MCF 10A (cell line): Measurements from ENCODE around the gene CLECL1. TPM values are rescaled to one million over a fixed set of nuclear protein-coding genes. Genes with fewer than 3 reads are reported as not detected.

ENCODE experiments used
- BruUV-seq: library from RNA; stranded (reverse); fragments of 400-500 nt; replicated peaks from 2 replicates; lab custom pipeline; 2021; lab: Mats Ljungman, UMichigan
- CTCF ChIA-PET: fragments of 300-600 bp; sonication (Branson Sonifier 250); formaldehyde crosslinking; extraction: SDS; loops from one replicate; lab custom pipeline; 2021; ENCODE audit warnings: antibody characterized with exemption, inconsistent platforms; lab: Yijun Ruan, JAX
- POLR2A ChIA-PET: fragments of 300-600, 350-650 bp; sonication (Branson Sonifier 250); formaldehyde crosslinking; extraction: SDS; loops from one replicate; lab custom pipeline; 2020; ENCODE audit warnings: antibody characterized with exemption, inconsistent platforms; lab: Yijun Ruan, JAX
- DNase-seq: peaks from one replicate; pipeline ENCODE4 v3.0.0-alpha.2; 2018; ENCODE audit not compliant: unreplicated experiment
- H3K27ac Mint-ChIP-seq: one replicate; pipeline ENCODE4 v1.8.0; 2022; ENCODE audit warnings: mild to moderate bottlenecking, low read depth, mixed read lengths; ENCODE audit not compliant: unreplicated experiment
- H3K27me3 Mint-ChIP-seq: one replicate; pipeline ENCODE4 v1.8.0; 2022; ENCODE audit warnings: mixed read lengths; ENCODE audit not compliant: insufficient read depth, unreplicated experiment
- H3K36me3 Mint-ChIP-seq: one replicate; pipeline ENCODE4 v1.8.0; 2022; ENCODE audit warnings: mild to moderate bottlenecking, moderate library complexity, mixed read lengths; ENCODE audit not compliant: insufficient read depth, unreplicated experiment
- H3K4me1 Mint-ChIP-seq: one replicate; pipeline ENCODE4 v1.8.0; 2022; ENCODE audit warnings: mixed read lengths; ENCODE audit not compliant: insufficient read depth, unreplicated experiment
- H3K4me3 Mint-ChIP-seq: one replicate; pipeline ENCODE4 v1.8.0; 2022; ENCODE audit warnings: mild to moderate bottlenecking, moderate library complexity, mixed read lengths; ENCODE audit not compliant: unreplicated experiment
- H3K9me3 Mint-ChIP-seq: one replicate; pipeline ENCODE4 v1.8.0; 2022; ENCODE audit warnings: mixed read lengths; ENCODE audit not compliant: unreplicated experiment
- CTCF ChIP-seq: fragments of 200-600 bp; IDR thresholded peaks from one replicate; pipeline ENCODE4 v1.8.0; 2022; ENCODE audit warnings: antibody characterized with exemption, mild to moderate bottlenecking; ENCODE audit not compliant: unreplicated experiment
- intact Hi-C: fragments of 100-400 bp; cut with micrococcal nuclease; formaldehyde crosslinking; loops from 2 replicates; pipeline ENCODE4 v1.14.1; 2022
- total RNA-seq: library from RNA; stranded (reverse); gene quantifications from 2 replicates; pipeline ENCODE4 v1.2.3, GENCODE V29; 2022

Gene CLECL1
- total RNA-seq, 1 experiment from 2014 or later: not detected

- TF ChIP-seq CTCF: no peak
- no peaks in the 10 kb centered on the region for H3K9me3 Mint-ChIP-seq
- H3K27ac Mint-ChIP-seq: no peak overlapping the region
- ChIA-PET POLR2A (interaction anchor here (0.6 to 0.7 kb wide), 2 partner anchors 352 to 732 kb away, joined by 3 read pairs; no protein-coding TSS in a partner anchor), CTCF (interaction anchor here (0.6 kb wide), 2 partner anchors 8 to 30 kb away, joined by 3 read pairs; no protein-coding TSS in a partner anchor)
- H3K4me3 Mint-ChIP-seq: no peak overlapping the region
- DNase-seq: peak; percentile 5
- no peaks in the 10 kb centered on the region for H3K36me3 Mint-ChIP-seq
- peaks cover 19% of the 10 kb centered on the region for H3K4me1 Mint-ChIP-seq
- intact Hi-C loops: no loop called here
- H3K27me3 Mint-ChIP-seq: no peaks in the 10 kb centered on the region
- BruUV-seq: no TSS peak
Observed at GRCh38 chr12:9674226-9674590, 58.7 kb downstream of the CLECL1 start.

- ChIA-PET CTCF (interaction anchor here (0.6 to 1.6 kb wide), 3 partner anchors 9 to 39 kb away, joined by 3 to 7 read pairs (median 3); no protein-coding TSS in a partner anchor), POLR2A (interaction anchor here (0.7 kb wide), 1 partner anchor 731 kb away, joined by 3 read pairs; no protein-coding TSS in a partner anchor)
- peak; percentile 94 for DNase-seq
- peaks cover 19% of the 10 kb centered on the region for H3K4me1 Mint-ChIP-seq
- no TSS peak for BruUV-seq
- H3K9me3 Mint-ChIP-seq: no peaks in the 10 kb centered on the region
- no peak for TF ChIP-seq CTCF
- no peak overlapping the region for H3K27ac Mint-ChIP-seq
- intact Hi-C loops: no loop called here
- no peaks in the 10 kb centered on the region for H3K27me3 Mint-ChIP-seq
- H3K36me3 Mint-ChIP-seq: no peaks in the 10 kb centered on the region
- no peak overlapping the region for H3K4me3 Mint-ChIP-seq
Observed at GRCh38 chr12:9673404-9674225, 59.3 kb downstream of the CLECL1 start.

Other genes starting within 250 kb of the CLECL1 start
- not detected in 2 replicates for gene KLRB1, start 125.2 kb downstream of the CLECL1 start, total RNA-seq
- gene CLEC2D, start 63.4 kb downstream of the CLECL1 start, total RNA-seq: 5.1 and 6.7 TPM in 2 replicates
- gene CD69, start 27.8 kb upstream of the CLECL1 start, total RNA-seq: not detected in 2 replicates
- gene KLRF1, start 94.4 kb upstream of the CLECL1 start, total RNA-seq: not detected in 2 replicates
- gene CLEC2B, start 136.3 kb upstream of the CLECL1 start, total RNA-seq: 1.8 and 2.2 TPM in 2 replicates
- gene KLRF2, start 148.4 kb upstream of the CLECL1 start, total RNA-seq: not detected in 2 replicates
- not detected in 2 replicates for gene CLEC2A, start 199.3 kb upstream of the CLECL1 start, total RNA-seq
- not detected in 2 replicates for gene CLEC12A, start 238.3 kb upstream of the CLECL1 start, total RNA-seq